Measurements from ENCODE around the gene TSPAN3.

Gene TSPAN3

GRCh38 chr15:77033729-77034671, 36.9 kb downstream of the TSPAN3 start:
- Histone ChIP-seq H3K27ac (ENCODE audit: low read depth, low read length) (no peak overlapping the region), H3K4me3 (ENCODE audit: insufficient read depth, low read length, poor library complexity, severe bottlenecking) (no peak overlapping the region), H3K9ac (ENCODE audit: low read length) (no peak overlapping the region), H3K79me2 (ENCODE audit: insufficient read depth, low read length) (no peaks in the 10 kb centered on the region), H3K9me3 (ENCODE audit: insufficient read depth, low read length) (no peaks in the 10 kb centered on the region), H3K4me2 (ENCODE audit: low read depth, low read length, poor library complexity, severe bottlenecking) (no peak overlapping the region), H3K27me3 (ENCODE audit: low read length) (no peaks in the 10 kb centered on the region), H3F3A (ENCODE audit: insufficient read depth) (no peaks in the 10 kb centered on the region), H3K9me2 (replicated peaks; ENCODE audit: insufficient read depth, low read length) (no peaks in the 10 kb centered on the region), H3K36me3 (ENCODE audit: low read length) (no peaks in the 10 kb centered on the region), H2AFZ (ENCODE audit: low read depth, low read length, severe bottlenecking) (no peak overlapping the region), H4K20me1 (ENCODE audit: low read depth, low read length) (no peaks in the 10 kb centered on the region)
- TF ChIP-seq EZH2phosphoT487 (conservative IDR thresholded peaks at IDR 0.05; ENCODE audit: low read length) (no peak), CTCF (IDR thresholded peaks at IDR 0.05; ENCODE audit: insufficient read depth, low read length, poor library complexity, severe bottlenecking) (no peak)

GRCh38 chr15:77033417-77033728, 37.5 kb downstream of the TSPAN3 start:
- H3F3A ChIP-seq (ENCODE audit: insufficient read depth), result no peaks in the 10 kb centered on the region
- H4K20me1 ChIP-seq (ENCODE audit: low read depth, low read length), result no peaks in the 10 kb centered on the region
- H3K9ac ChIP-seq (ENCODE audit: low read length), result no peak overlapping the region
- H3K9me2 ChIP-seq (replicated peaks; ENCODE audit: insufficient read depth, low read length), result no peaks in the 10 kb centered on the region
- no peaks in the 10 kb centered on the region for H3K36me3 ChIP-seq (ENCODE audit: low read length)
- no peak overlapping the region for H3K4me2 ChIP-seq (ENCODE audit: low read depth, low read length, poor library complexity, severe bottlenecking)
- H3K4me3 ChIP-seq (ENCODE audit: insufficient read depth, low read length, poor library complexity, severe bottlenecking), result no peak overlapping the region
- no peak overlapping the region for H2AFZ ChIP-seq (ENCODE audit: low read depth, low read length, severe bottlenecking)
- H3K27ac ChIP-seq (ENCODE audit: low read depth, low read length), result no peak overlapping the region
- H3K27me3 ChIP-seq (ENCODE audit: low read length), result no peaks in the 10 kb centered on the region
- no peaks in the 10 kb centered on the region for H3K79me2 ChIP-seq (ENCODE audit: insufficient read depth, low read length)
- no peaks in the 10 kb centered on the region for H3K9me3 ChIP-seq (ENCODE audit: insufficient read depth, low read length)
- TF ChIP-seq CTCF (IDR thresholded peaks at IDR 0.05; ENCODE audit: insufficient read depth, low read length, poor library complexity, severe bottlenecking), result no peak
- TF ChIP-seq EZH2phosphoT487 (conservative IDR thresholded peaks at IDR 0.05; ENCODE audit: low read length), result no peak

- no peaks in the 10 kb centered on the region for H3K36me3 ChIP-seq (ENCODE audit: low read length)
- H3K9me3 ChIP-seq (ENCODE audit: insufficient read depth, low read length), result no peaks in the 10 kb centered on the region
- no peak overlapping the region for H3K9ac ChIP-seq (ENCODE audit: low read length)
- TF ChIP-seq CTCF (IDR thresholded peaks at IDR 0.05; ENCODE audit: insufficient read depth, low read length, poor library complexity, severe bottlenecking), result no peak
- no peak for TF ChIP-seq EZH2phosphoT487 (conservative IDR thresholded peaks at IDR 0.05; ENCODE audit: low read length)
- no peaks in the 10 kb centered on the region for H3K9me2 ChIP-seq (replicated peaks; ENCODE audit: insufficient read depth, low read length)
- H3K79me2 ChIP-seq (ENCODE audit: insufficient read depth, low read length), result no peaks in the 10 kb centered on the region
- no peak overlapping the region for H3K4me2 ChIP-seq (ENCODE audit: low read depth, low read length, poor library complexity, severe bottlenecking)
- H4K20me1 ChIP-seq (ENCODE audit: low read depth, low read length), result no peaks in the 10 kb centered on the region
- H3F3A ChIP-seq (ENCODE audit: insufficient read depth), result no peaks in the 10 kb centered on the region
- no peak overlapping the region for H3K4me3 ChIP-seq (ENCODE audit: insufficient read depth, low read length, poor library complexity, severe bottlenecking)
- H3K27me3 ChIP-seq (ENCODE audit: low read length), result no peaks in the 10 kb centered on the region
- H2AFZ ChIP-seq (ENCODE audit: low read depth, low read length, severe bottlenecking), result no peak overlapping the region
- no peak overlapping the region for H3K27ac ChIP-seq (ENCODE audit: low read depth, low read length)
These were observed 38.1 kb downstream of the TSPAN3 start for GRCh38 chr15:77032647-77033416.
